IPS-20b (cell line): ENCODE data around the gene EIF3K.

Experiments
- H3K27ac ChIP-seq: one replicate; pipeline ENCODE4 v1.5.1; 2013; ENCODE audit warnings: low read length
- H3K27me3 ChIP-seq: 2 replicates; pipeline ENCODE4 v1.6.1; 2013; ENCODE audit warnings: mild to moderate bottlenecking, low read length, inconsistent platforms; ENCODE audit not compliant: insufficient read depth
- H3K36me3 ChIP-seq: 2 replicates; pipeline ENCODE4 v1.6.1; 2013; ENCODE audit warnings: low read depth, mild to moderate bottlenecking, inconsistent platforms, low read length, moderate library complexity; ENCODE audit not compliant: insufficient read depth
- H3K4me1 ChIP-seq: 2 replicates; pipeline ENCODE4 v1.6.1; 2013; ENCODE audit warnings: mild to moderate bottlenecking, control low read depth, inconsistent platforms, low read length, moderate library complexity; ENCODE audit not compliant: insufficient read depth
- H3K4me3 ChIP-seq: 2 replicates; pipeline ENCODE4 v1.5.1; 2013; ENCODE audit warnings: mild to moderate bottlenecking, low read length, inconsistent platforms
- H3K9ac ChIP-seq: 2 replicates; pipeline ENCODE4 v1.6.1; 2013; ENCODE audit warnings: low read depth, mild to moderate bottlenecking, inconsistent platforms, low read length, moderate library complexity
- H3K9me3 ChIP-seq: 2 replicates; pipeline ENCODE4 v1.6.1; 2013; ENCODE audit warnings: mild to moderate bottlenecking, low read depth, low read length, inconsistent platforms; ENCODE audit not compliant: insufficient read depth

The EIF3K gene

DNA sequence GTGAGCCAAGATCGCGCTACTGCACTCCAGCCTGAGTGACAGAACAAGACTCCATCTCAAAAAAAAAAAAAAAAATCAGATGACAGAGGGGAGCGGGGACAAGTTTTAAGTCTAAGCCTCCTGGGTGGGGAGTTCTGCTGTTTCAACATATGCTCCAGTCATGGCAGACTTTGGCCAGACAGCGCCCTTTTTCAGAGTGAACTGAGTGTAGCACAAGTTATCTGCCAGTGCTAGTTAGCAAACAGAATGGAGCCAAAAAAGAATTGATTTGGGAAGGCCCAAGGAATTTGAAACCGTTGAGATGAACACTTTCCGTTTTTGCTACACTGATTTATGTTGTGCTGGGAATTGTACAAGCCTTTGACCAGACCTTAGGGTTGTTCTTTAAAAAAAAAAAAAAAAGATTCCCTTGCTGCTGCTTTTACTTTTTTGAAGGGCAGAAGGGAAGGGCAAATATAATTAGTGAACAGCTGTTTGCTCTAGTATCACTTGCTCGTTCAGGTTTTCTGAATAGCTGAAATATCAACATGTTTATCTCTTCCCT, 34.1 kb downstream of the EIF3K start:
- Histone ChIP-seq H3K36me3 (peaks cover 18% of the 10 kb centered on the region), H3K4me1 (peaks cover 61% of the 10 kb centered on the region), H3K27ac (no peak overlapping the region), H3K27me3 (no peaks in the 10 kb centered on the region), H3K9me3 (no peaks in the 10 kb centered on the region), H3K4me3 (0 out of 2 replicates have a peak overlapping the region, but pooled peaks have one; percentile 21), H3K9ac (peak overlapping the region; percentile 29; the same call in 1 of the 2 replicates)

DNA sequence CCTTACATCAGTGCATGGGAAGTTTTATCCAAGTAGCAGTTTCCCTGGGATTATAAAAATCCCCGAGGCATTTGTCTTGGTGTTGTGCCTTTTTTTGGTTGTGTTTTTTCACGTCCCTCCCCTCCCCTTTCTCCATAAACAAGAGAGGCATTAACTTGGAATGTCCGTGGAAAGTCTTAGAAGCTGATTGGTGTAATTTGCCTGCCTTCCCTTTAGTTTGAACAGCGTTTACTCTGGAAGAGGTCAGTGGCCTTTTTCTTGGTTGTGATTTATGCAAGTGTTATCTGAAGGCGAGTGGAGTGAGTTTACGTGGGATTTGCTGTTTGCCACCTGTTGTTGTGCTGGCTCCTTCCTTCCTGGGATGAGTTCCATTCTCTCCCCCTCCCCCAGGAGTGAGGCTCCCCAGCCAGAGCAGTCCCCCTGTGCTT, 35.7 kb downstream of the EIF3K start:
- Histone ChIP-seq H3K27ac (peak overlapping the region; percentile 11), H3K9me3 (no peaks in the 10 kb centered on the region), H3K36me3 (peaks cover 18% of the 10 kb centered on the region), H3K4me1 (peaks cover 66% of the 10 kb centered on the region), H3K27me3 (no peaks in the 10 kb centered on the region), H3K4me3 (peak overlapping the region; percentile 9; the same call in 1 of the 2 replicates), H3K9ac (peak overlapping the region; percentile 53; the same call in 1 of the 2 replicates)

DNA sequence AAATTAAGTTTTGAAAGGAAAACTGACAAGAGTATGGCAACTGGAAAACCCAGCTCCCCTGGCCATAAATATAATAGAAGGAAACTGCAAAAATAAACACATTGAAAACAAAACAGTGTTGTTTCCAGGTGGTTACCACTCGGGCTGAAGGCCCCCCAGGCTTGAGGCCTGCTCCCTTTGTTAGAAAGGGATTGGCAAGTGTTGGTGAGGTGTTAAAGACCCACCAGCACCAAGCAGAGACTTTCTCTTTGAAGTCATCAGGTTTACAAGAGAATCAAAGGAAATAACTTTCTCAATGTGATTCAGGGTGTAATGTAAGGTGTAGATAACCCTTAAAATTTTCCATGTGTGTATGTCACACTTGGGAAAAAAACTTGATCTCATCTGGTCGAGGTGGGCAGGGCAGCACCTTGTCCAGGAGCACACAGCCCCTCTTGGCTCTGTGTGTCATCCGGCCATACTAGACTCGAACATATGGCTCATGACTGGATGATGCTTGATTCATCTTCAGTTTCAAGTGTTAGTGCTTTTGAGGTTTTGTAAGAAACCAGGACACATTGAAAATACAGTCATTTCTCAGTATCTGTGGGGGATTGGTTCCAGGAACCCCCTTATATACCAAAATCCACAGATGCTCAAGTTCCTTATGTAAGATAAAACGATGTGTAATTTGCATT, 36.3 kb downstream of the EIF3K start:
- Histone ChIP-seq H3K4me3 (peak overlapping the region; percentile 9; the same call in 1 of the 2 replicates), H3K4me1 (peaks cover 63% of the 10 kb centered on the region)

DNA sequence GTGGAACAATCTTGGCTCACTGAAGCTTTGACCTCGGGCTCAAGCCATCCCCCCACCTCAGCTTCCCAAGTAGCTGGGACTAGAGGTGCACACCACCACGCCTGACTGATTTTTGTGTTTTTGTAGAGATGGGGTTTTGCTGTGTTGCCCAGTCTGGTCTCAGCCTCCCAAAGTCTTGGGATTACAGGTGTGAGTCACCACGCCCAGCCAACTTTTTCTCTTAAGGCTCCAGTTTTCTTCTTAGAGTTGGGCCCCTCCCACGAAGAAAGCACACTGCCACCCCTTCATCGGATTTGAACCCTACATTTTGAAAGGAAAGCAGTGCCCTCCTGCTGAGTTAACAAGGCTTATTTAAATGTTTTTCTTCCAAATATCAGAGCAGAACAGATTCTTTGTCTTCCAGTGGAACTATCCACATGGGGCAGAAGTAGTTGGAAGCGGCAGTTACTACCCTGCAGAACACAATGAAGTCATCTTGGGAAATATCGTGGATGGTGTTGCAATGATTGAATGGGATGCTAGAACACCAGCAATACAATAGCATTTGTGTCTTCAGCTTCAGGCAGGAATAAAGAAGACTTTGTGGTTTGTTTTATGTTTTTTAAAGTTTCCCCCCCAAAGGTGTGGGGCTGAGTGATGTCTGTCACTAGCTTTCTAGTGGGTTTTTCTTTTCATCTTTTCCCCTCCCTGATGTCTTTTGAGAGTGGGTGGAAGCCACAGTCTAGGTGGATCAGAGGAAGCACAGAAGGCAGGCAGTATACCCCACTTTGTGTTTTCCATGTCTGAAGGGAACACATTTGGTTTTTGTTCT, 37.4 kb downstream of the EIF3K start:
- Histone ChIP-seq H3K36me3 (peaks cover 18% of the 10 kb centered on the region), H3K4me1 (peaks cover 64% of the 10 kb centered on the region), H3K9me3 (no peaks in the 10 kb centered on the region), H3K9ac (no peak overlapping the region), H3K27me3 (no peaks in the 10 kb centered on the region), H3K4me3 (no peak overlapping the region), H3K27ac (no peak overlapping the region)

More for the DNA sequence above, 36.3 kb downstream of the EIF3K start:
- Histone ChIP-seq H3K36me3 (peaks cover 18% of the 10 kb centered on the region), H3K9ac (peak overlapping the region; percentile 53; the same call in 1 of the 2 replicates), H3K27me3 (no peaks in the 10 kb centered on the region), H3K9me3 (no peaks in the 10 kb centered on the region), H3K27ac (peak overlapping the region; percentile 11)

DNA sequence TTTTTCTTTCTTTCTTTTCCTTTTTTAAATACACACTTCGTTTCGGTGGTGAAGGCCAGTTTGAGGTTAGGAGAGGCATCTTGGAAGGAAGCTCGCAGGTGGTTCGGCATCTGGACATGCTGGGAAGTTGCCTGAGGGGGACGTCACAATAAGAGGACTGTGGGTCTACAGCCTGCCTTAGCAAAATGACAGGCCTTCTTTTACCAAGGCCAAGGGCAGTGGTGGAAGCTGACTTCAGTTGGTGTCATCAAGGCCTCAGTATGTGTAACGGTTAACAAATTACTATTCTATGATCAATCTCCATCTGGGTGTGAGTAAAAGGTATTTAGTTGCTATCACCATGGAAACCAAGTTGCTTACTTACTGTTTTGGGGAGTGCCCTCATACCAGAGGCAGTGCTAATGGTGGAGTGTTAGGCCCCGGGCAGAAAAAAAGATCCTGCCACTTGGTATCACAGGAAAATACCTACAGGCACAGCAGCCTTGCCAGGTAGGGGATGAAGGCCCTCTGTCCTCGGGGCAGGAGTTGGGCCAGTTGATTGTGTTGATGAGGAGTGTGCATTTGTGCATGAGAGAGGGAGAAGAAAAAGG, 38.7 kb downstream of the EIF3K start:
- Histone ChIP-seq H3K27me3 (no peaks in the 10 kb centered on the region), H3K4me3 (no peak overlapping the region), H3K4me1 (peaks cover 66% of the 10 kb centered on the region), H3K36me3 (peaks cover 18% of the 10 kb centered on the region), H3K9ac (peak overlapping the region; percentile 24; the same call in 1 of the 2 replicates), H3K27ac (no peak overlapping the region), H3K9me3 (no peaks in the 10 kb centered on the region)

DNA sequence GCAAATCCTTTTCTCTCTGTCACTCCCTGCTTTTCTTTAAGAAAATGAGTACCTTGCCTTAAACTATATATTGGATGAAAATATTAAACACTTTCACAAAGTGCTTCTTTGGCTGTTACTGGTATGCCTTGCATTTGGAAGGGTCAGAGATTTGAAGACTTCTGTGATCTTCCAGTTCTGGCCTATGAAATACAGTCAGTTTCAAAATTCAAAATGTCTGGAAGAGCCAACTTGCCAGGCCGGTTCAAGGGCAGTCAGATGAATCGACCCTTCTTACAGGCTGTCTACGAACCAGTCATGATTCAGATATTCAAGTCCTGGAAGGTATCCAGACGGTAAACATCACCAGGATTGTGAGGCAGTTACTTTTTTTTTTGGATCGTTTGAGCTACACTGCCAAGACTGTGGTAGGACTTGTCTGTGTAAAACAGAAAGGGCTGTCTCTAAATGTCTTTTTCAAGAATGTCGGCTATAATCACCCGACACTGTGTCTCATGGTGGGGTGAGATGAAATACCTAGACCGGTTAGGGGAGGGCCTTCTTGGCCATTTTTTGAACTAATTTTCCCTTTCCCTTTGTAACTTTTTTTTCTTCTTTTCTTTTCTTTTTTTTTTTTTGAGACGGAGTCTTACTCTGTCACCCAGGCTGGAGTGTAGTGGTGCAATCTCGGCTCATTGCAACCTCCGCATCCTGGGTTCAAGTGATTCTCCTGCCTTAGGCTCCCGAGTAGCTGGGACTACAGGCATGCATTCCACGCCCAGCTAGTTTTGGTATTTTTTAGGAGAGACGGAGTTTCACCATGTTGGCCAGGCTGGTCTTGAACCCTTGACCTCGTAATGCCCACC, 39.7 kb downstream of the EIF3K start:
- Histone ChIP-seq H3K9ac (peak overlapping the region; percentile 24; the same call in 1 of the 2 replicates), H3K27ac (no peak overlapping the region), H3K4me1 (peaks cover 65% of the 10 kb centered on the region), H3K27me3 (no peaks in the 10 kb centered on the region), H3K4me3 (no peak overlapping the region), H3K9me3 (no peaks in the 10 kb centered on the region), H3K36me3 (peaks cover 18% of the 10 kb centered on the region)

DNA sequence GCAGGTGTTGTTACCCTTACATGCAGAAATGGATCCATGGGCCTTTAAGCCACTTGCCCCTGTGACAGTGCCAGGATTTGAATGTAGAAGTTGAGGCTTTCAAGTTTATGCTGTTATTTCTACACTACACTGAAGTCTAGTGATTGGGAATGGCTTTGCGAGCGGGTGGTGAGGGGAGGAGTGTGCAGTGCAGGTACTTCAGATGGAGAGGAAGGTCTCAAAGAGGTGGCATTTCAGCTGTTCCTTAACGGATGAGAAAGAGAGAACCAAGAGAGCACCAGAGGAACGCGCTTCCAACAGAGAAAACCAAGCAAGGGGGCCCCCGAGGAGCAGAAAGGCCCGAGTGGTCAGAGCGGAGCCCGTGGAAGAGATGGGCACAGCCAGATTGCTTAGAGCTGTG, 41.7 kb downstream of the EIF3K start:
- peaks cover 18% of the 10 kb centered on the region for H3K36me3 ChIP-seq
- no peaks in the 10 kb centered on the region for H3K27me3 ChIP-seq
- no peak overlapping the region for H3K4me3 ChIP-seq
- no peaks in the 10 kb centered on the region for H3K9me3 ChIP-seq
- no peak overlapping the region for H3K9ac ChIP-seq
- peaks cover 67% of the 10 kb centered on the region for H3K4me1 ChIP-seq
- no peak overlapping the region for H3K27ac ChIP-seq

DNA sequence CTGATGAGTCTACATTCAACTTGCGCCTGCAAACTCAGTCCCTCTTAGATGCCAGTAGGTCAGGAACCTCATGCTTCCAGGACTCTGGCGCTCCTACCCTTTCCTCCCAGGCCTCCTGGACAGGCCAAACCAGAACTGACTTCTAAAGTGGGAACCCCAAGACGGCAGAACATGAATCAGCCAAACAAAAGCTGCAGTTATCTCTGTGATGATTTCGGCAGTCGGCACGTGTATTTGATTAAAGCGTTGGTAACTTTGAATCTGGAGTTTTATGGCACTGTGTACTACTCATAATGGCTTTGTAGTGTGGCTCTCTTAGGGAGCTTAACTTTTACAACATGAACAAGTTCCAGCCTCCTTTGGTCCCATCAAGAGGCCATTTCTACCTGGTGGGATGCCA, 42.1 kb downstream of the EIF3K start:
- Histone ChIP-seq H3K9me3 (no peaks in the 10 kb centered on the region), H3K27me3 (no peaks in the 10 kb centered on the region), H3K27ac (no peak overlapping the region), H3K4me3 (no peak overlapping the region), H3K9ac (no peak overlapping the region), H3K36me3 (peaks cover 14% of the 10 kb centered on the region), H3K4me1 (peaks cover 64% of the 10 kb centered on the region)

DNA sequence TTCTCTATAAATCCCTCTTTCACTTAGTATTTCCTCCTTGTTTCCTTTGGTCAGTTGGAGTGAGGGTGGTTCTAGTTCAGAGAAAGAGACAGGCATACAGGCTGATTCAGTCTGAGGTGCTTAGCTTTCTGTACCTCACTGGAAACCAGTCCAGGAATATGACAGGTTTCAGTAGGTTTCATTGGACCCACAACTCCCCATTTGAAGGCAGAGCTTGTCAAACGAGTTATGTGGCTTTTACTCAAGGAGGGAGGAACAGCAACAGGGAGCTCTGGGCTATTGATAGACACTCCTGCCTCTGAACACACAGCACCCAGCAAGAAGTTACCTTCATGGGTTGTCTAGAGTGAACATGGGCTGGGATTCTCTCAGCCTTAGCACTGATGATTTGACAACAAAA, 43.0 kb downstream of the EIF3K start:
- Histone ChIP-seq H3K9me3 (no peaks in the 10 kb centered on the region), H3K27me3 (no peaks in the 10 kb centered on the region), H3K4me3 (no peak overlapping the region), H3K27ac (no peak overlapping the region), H3K36me3 (peaks cover 6% of the 10 kb centered on the region; the same call in 1 of the 2 replicates), H3K9ac (no peak overlapping the region), H3K4me1 (peaks cover 66% of the 10 kb centered on the region)

DNA sequence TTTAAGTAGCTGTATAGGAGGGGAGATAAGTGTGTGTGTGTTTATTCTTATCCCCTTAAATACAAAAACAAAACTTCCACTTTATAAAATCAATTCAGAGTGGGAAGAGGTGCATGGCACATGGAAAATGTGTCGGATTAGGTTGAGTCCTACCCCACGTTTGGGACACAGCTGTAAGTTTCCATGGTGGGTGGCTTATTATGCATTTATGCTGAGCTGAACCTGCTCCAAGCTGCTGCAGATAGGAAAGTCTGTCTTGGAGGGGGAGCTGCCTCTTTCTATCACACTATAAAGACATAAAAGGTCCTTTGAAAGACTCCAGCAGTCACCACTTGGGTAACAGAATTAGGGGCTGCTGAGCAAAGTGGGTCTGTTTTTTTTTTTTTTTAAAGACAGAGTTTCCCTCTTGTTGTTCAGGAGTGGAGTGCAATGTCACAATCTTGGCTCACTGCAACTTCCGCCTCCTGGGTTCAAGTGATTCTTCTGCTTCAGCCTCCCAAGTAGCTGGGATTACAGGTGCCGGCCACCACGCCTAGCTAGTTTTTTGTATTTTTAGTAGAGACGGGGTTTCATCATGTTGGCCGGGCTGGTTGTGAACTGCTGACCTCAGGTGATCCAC, 43.7 kb downstream of the EIF3K start:
- Histone ChIP-seq H3K4me1 (peaks cover 68% of the 10 kb centered on the region), H3K36me3 (peaks cover 3% of the 10 kb centered on the region; the same call in 1 of the 2 replicates), H3K9me3 (no peaks in the 10 kb centered on the region), H3K4me3 (no peak overlapping the region), H3K27me3 (no peaks in the 10 kb centered on the region), H3K9ac (no peak overlapping the region), H3K27ac (no peak overlapping the region)
